Endothelial cell of umbilical vein (primary cell): Measurements from ENCODE around the gene S100A11. TPM values are rescaled to one million over a fixed set of nuclear protein-coding genes. Genes with fewer than 3 reads are reported as not detected.

Experiments used
- BruUV-seq: library from RNA; stranded (reverse); fragments of 400-500 nt; replicated peaks from 2 replicates; lab custom pipeline; 2021; lab: Mats Ljungman, UMichigan
- CTCF ChIA-PET: fragments of 300-600, 350-600 bp; sonication (Branson Sonifier 250); formaldehyde crosslinking; loops from one replicate; lab custom pipeline; 2021; ENCODE audit warnings: antibody characterized with exemption, inconsistent platforms; lab: Charles Lee
- POLR2A ChIA-PET: fragments of 300-600, 350-600 bp; sonication (Branson Sonifier 250); formaldehyde crosslinking; loops from one replicate; lab custom pipeline; 2021; ENCODE audit warnings: antibody characterized with exemption, inconsistent platforms; lab: Charles Lee
- DNase-seq: peaks from one replicate; pipeline ENCODE4 v3.0.0-alpha.2; 2011; ENCODE audit warnings: low read depth, low spot score
- FAIRE-seq: peaks from 2 replicates; lab custom pipeline; 2011; peaks lifted over from hg19 to GRCh38; lab: Jason Lieb, UNC
- H2AFZ ChIP-seq: 2 replicates; pipeline ENCODE4 v1.6.0; 2012; ENCODE audit warnings: low read depth, low read length, control low read depth, inconsistent platforms
- H3K27ac ChIP-seq: 2 replicates; pipeline ENCODE4 v1.5.1; 2011; ENCODE audit warnings: low read depth, mild to moderate bottlenecking, control low read depth, low read length, moderate library complexity; ENCODE audit not compliant: insufficient read depth
- H3K27me3 ChIP-seq, 2 experiments: 2 replicates each; pipeline versions ENCODE4 v1.6.0 to v1.6.1; 2011; ENCODE audit warnings: low read length in 2 of 2, mixed read lengths in 1 of 2; ENCODE audit not compliant: control insufficient read depth in 2 of 2, insufficient read depth in 2 of 2
- H3K36me3 ChIP-seq, 2 experiments: 2 replicates in 1 of 2; 3 replicates in 1 of 2; pipeline ENCODE4 v1.5.1; 2011; ENCODE audit warnings: low read length in 2 of 2, mild to moderate bottlenecking in 1 of 2, moderate library complexity in 1 of 2; ENCODE audit not compliant: control insufficient read depth in 2 of 2, insufficient read depth in 2 of 2; ENCODE audit errors: extremely low read depth in 1 of 2
- H3K4me1 ChIP-seq: 3 replicates; pipeline ENCODE4 v1.5.1; 2011; ENCODE audit warnings: mild to moderate bottlenecking, low read length; ENCODE audit not compliant: control insufficient read depth, insufficient read depth; ENCODE audit errors: extremely low read depth
- H3K4me2 ChIP-seq: 2 replicates; pipeline ENCODE4 v1.6.1; 2011; ENCODE audit warnings: low read length, control low read depth, mixed read lengths; ENCODE audit not compliant: insufficient read depth
- H3K4me3 ChIP-seq, 3 experiments: fragments of 200-600 bp in 1 of 3; sonication (generic), shearing (Covaris generic) in 1 of 3; replicated peaks in 1 of 3; 2 replicates each; pipeline ENCODE4 v1.5.1; 2011 to 2016; ENCODE audit warnings: control low read depth in 3 of 3, low read length in 3 of 3, mild to moderate bottlenecking in 2 of 3, inconsistent platforms in 1 of 3, low read depth in 1 of 3, moderate library complexity in 1 of 3; ENCODE audit not compliant: insufficient read depth in 1 of 3
- H3K79me2 ChIP-seq: 2 replicates; pipeline ENCODE4 v1.6.0; 2012; ENCODE audit warnings: low read length, inconsistent platforms; ENCODE audit not compliant: control insufficient read depth, insufficient read depth
- H3K9ac ChIP-seq: replicated peaks from 2 replicates; pipeline ENCODE3; 2011; ENCODE audit warnings: low read length, control low read depth; ENCODE audit not compliant: insufficient read depth; ENCODE audit errors: extremely low read depth
- H3K9me1 ChIP-seq: replicated peaks from 3 replicates; pipeline ENCODE4 v1.6.0; 2011; ENCODE audit warnings: mild to moderate bottlenecking, low read length; ENCODE audit not compliant: control insufficient read depth, insufficient read depth; ENCODE audit errors: extremely low read depth
- H3K9me3 ChIP-seq: replicated peaks from 2 replicates; pipeline ENCODE4 v1.5.1; 2012; ENCODE audit warnings: low read length, inconsistent platforms; ENCODE audit not compliant: control insufficient read depth, insufficient read depth
- H4K20me1 ChIP-seq: replicated peaks from 2 replicates; pipeline ENCODE3; 2011; ENCODE audit warnings: mild to moderate bottlenecking, low read length; ENCODE audit not compliant: control insufficient read depth, insufficient read depth; ENCODE audit errors: extremely low read depth
- CTCF ChIP-seq, 2 donors: IDR thresholded peaks; 1 replicate in 1 of 2; 2 replicates in 1 of 2; pipeline ENCODE4 v1.5.1; 2011; ENCODE audit warnings: low read length in 2 of 2, mild to moderate bottlenecking in 2 of 2, moderate library complexity in 2 of 2, control low read depth in 1 of 2, inconsistent platforms in 1 of 2, low read depth in 1 of 2; ENCODE audit not compliant: insufficient read depth in 1 of 2; ENCODE audit errors: extremely low read depth in 1 of 2
- EZH2 ChIP-seq: IDR thresholded peaks from 2 replicates; pipeline ENCODE4 v1.6.1; 2012; ENCODE audit warnings: borderline replicate concordance, low read depth, mild to moderate bottlenecking, moderate library complexity, low read length, inconsistent platforms; ENCODE audit not compliant: severe bottlenecking
- FOS ChIP-seq: IDR thresholded peaks from 2 replicates; pipeline ENCODE4 v1.6.1; 2011; ENCODE audit warnings: mild to moderate bottlenecking, low read length, moderate library complexity, borderline replicate concordance; ENCODE audit not compliant: insufficient read depth
- GATA2 ChIP-seq: IDR thresholded peaks from 2 replicates; pipeline ENCODE4 v1.7.0; 2011; ENCODE audit warnings: low read depth, mild to moderate bottlenecking, moderate library complexity, mixed read lengths, low read length; ENCODE audit not compliant: insufficient read length, insufficient read depth
- JUN ChIP-seq: IDR thresholded peaks from 2 replicates; pipeline ENCODE4 v1.6.1; 2011; ENCODE audit warnings: borderline replicate concordance, low read depth; ENCODE audit not compliant: insufficient read length, insufficient read depth
- dilution Hi-C: fragments of 300-500 bp; cut with MboI; formaldehyde crosslinking; loops from one replicate; pipeline ENCODE4 v1.15.0; 2019; ENCODE audit warnings: low sequenced_read_pairs; ENCODE audit not compliant: extremely low pct_ligation_motif_present
- intact Hi-C: fragments of 100-400 bp; cut with micrococcal nuclease; formaldehyde crosslinking; loops from one replicate; pipeline ENCODE4 v1.10.0; 2022
- polyA plus RNA-seq, 4 experiments: library from polyadenylated mRNA; depleted of rRNA in 3 of 4; stranded (reverse) in 3 of 4; unstranded in 1 of 4; fragments of >200 nt; gene quantifications; 2 replicates each; pipeline versions ENCODE4 v1.2.1 to v1.2.3, GENCODE V29; 2011 to 2012; ENCODE audit warnings: missing spikeins in 1 of 4
- total RNA-seq: library from RNA; stranded (reverse); gene quantifications from 2 replicates; pipeline ENCODE4 v1.2.3, GENCODE V29; 2021

The S100A11 gene
- total and polyA plus RNA-seq, 2 donors (not counting 3 experiments of a cell fraction or from before 2014, with no cell fraction given) = 497 to 505 TPM

GRCh38 chr1:152023221-152023620 is 13.6 kb downstream of the S100A11 start:
- Histone ChIP-seq H3K27ac (no peak overlapping the region), H3K79me2 (no peaks in the 10 kb centered on the region), H3K4me3 (no peak overlapping the region), H3K4me1 (no peaks in the 10 kb centered on the region), H4K20me1 (no peaks in the 10 kb centered on the region), H3K9me3 (no peaks in the 10 kb centered on the region), H3K27me3 (peaks cover 20 to 27% of the 10 kb centered on the region in 2 experiments), H3K9ac (no peak overlapping the region), H3K4me2 (no peak overlapping the region), H3K9me1 (no peaks in the 10 kb centered on the region), H2AFZ (no peak overlapping the region), H3K36me3 (no peaks in the 10 kb centered on the region)
- intact Hi-C loops (no loop called here), dilution Hi-C loops (loop anchor here (25.0 kb wide), 1 partner anchor 111 kb away; the partner anchor contains the start of gene THEM4)
- CTCF ChIA-PET = interaction anchor here (1.6 to 2.3 kb wide), 2 partner anchors 11 to 22 kb away, joined by 5 to 7 read pairs; no protein-coding TSS in a partner anchor
- no peak for FAIRE-seq
- no peak for DNase-seq
- POLR2A ChIA-PET = no interaction called here
- no TSS peak for BruUV-seq
- TF ChIP-seq FOS = no peak
- TF ChIP-seq JUN = no peak
- TF ChIP-seq CTCF (IDR thresholded peaks at IDR 0.05; ENCODE audit: extremely low read depth in 1 of 2, insufficient read depth in 1 of 2, low read depth in 1 of 2, low read length in 2 of 2) = no peak
- no peak for TF ChIP-seq EZH2

- Histone ChIP-seq H3K9me3 (no peaks in the 10 kb centered on the region), H4K20me1 (no peaks in the 10 kb centered on the region), H3K4me2 (no peak overlapping the region), H3K79me2 (no peaks in the 10 kb centered on the region), H3K4me1 (no peaks in the 10 kb centered on the region), H3K9me1 (no peaks in the 10 kb centered on the region), H3K4me3 (no peak overlapping the region), H3K9ac (no peak overlapping the region), H3K27me3 (peaks cover 20 to 29% of the 10 kb centered on the region in 2 experiments), H3K27ac (no peak overlapping the region), H3K36me3 (no peaks in the 10 kb centered on the region), H2AFZ (no peak overlapping the region)
- FAIRE-seq = no peak
- ChIA-PET CTCF (interaction anchor here (1.6 to 2.3 kb wide), 2 partner anchors 12 to 21 kb away, joined by 5 to 7 read pairs; no protein-coding TSS in a partner anchor), POLR2A (no interaction called here)
- no TSS peak for BruUV-seq
- dilution Hi-C loops = loop anchor here (25.0 kb wide), 1 partner anchor 110 kb away; the partner anchor contains the start of gene THEM4
- no peak for TF ChIP-seq GATA2
- DNase-seq = no peak
- intact Hi-C loops = no loop called here
Observed at GRCh38 chr1:152022474-152022873, 14.3 kb downstream of the S100A11 start.
